ENCODE data around the gene CAMSAP2.
A peak's percentile ranks its signal among the peaks of the same experiment; 100 is the strongest.

CAMSAP2 gene

GRCh38 chr1:200836213-200836612 lies 97.5 kb downstream of the CAMSAP2 start:
- Histone ChIP-seq H3K79me2 (ENCODE audit: insufficient read depth, low read length) (no peaks in the 10 kb centered on the region), H3K36me3 (ENCODE audit: low read length) (no peaks in the 10 kb centered on the region), H3K27me3 (ENCODE audit: low read length) (no peaks in the 10 kb centered on the region), H4K20me1 (ENCODE audit: low read depth, low read length) (no peaks in the 10 kb centered on the region), H3K4me2 (ENCODE audit: low read depth, low read length, poor library complexity, severe bottlenecking) (no peak overlapping the region), H3K9me2 (replicated peaks; ENCODE audit: insufficient read depth, low read length) (no peaks in the 10 kb centered on the region), H3K9ac (ENCODE audit: low read length) (no peak overlapping the region), H3K9me3 (ENCODE audit: insufficient read depth, low read length) (no peaks in the 10 kb centered on the region), H3K4me3 (ENCODE audit: insufficient read depth, low read length, poor library complexity, severe bottlenecking) (no peak overlapping the region), H2AFZ (ENCODE audit: low read depth, low read length, severe bottlenecking) (no peak overlapping the region), H3K27ac (ENCODE audit: low read depth, low read length) (no peak overlapping the region), H3F3A (ENCODE audit: insufficient read depth) (no peaks in the 10 kb centered on the region)
- no peak for TF ChIP-seq EZH2phosphoT487 (conservative IDR thresholded peaks at IDR 0.05; ENCODE audit: low read length)
- no peak for TF ChIP-seq CTCF (IDR thresholded peaks at IDR 0.05; ENCODE audit: insufficient read depth, low read length, poor library complexity, severe bottlenecking)

- H3K9me3 ChIP-seq (ENCODE audit: insufficient read depth, low read length): no peaks in the 10 kb centered on the region
- no peaks in the 10 kb centered on the region for H3K79me2 ChIP-seq (ENCODE audit: insufficient read depth, low read length)
- H2AFZ ChIP-seq (ENCODE audit: low read depth, low read length, severe bottlenecking): no peak overlapping the region
- no peaks in the 10 kb centered on the region for H3K27me3 ChIP-seq (ENCODE audit: low read length)
- H3K9ac ChIP-seq (ENCODE audit: low read length): no peak overlapping the region
- peak; percentile 40 for TF ChIP-seq CTCF (IDR thresholded peaks at IDR 0.05; ENCODE audit: insufficient read depth, low read length, poor library complexity, severe bottlenecking)
- TF ChIP-seq EZH2phosphoT487 (conservative IDR thresholded peaks at IDR 0.05; ENCODE audit: low read length): no peak
- no peaks in the 10 kb centered on the region for H3K9me2 ChIP-seq (replicated peaks; ENCODE audit: insufficient read depth, low read length)
- no peak overlapping the region for H3K4me2 ChIP-seq (ENCODE audit: low read depth, low read length, poor library complexity, severe bottlenecking)
- no peaks in the 10 kb centered on the region for H3K36me3 ChIP-seq (ENCODE audit: low read length)
- H3F3A ChIP-seq (ENCODE audit: insufficient read depth): no peaks in the 10 kb centered on the region
- no peaks in the 10 kb centered on the region for H4K20me1 ChIP-seq (ENCODE audit: low read depth, low read length)
- no peak overlapping the region for H3K27ac ChIP-seq (ENCODE audit: low read depth, low read length)
- no peak overlapping the region for H3K4me3 ChIP-seq (ENCODE audit: insufficient read depth, low read length, poor library complexity, severe bottlenecking)
Observed at GRCh38 chr1:200837931-200838571, 99.4 kb downstream of the CAMSAP2 start.

- Histone ChIP-seq H3K27ac (ENCODE audit: low read depth, low read length) (no peak overlapping the region), H2AFZ (ENCODE audit: low read depth, low read length, severe bottlenecking) (no peak overlapping the region), H3K27me3 (ENCODE audit: low read length) (no peaks in the 10 kb centered on the region), H4K20me1 (ENCODE audit: low read depth, low read length) (no peaks in the 10 kb centered on the region), H3K4me3 (ENCODE audit: insufficient read depth, low read length, poor library complexity, severe bottlenecking) (no peak overlapping the region), H3K4me2 (ENCODE audit: low read depth, low read length, poor library complexity, severe bottlenecking) (no peak overlapping the region), H3F3A (ENCODE audit: insufficient read depth) (no peaks in the 10 kb centered on the region), H3K9me2 (replicated peaks; ENCODE audit: insufficient read depth, low read length) (no peaks in the 10 kb centered on the region), H3K9ac (ENCODE audit: low read length) (no peak overlapping the region), H3K36me3 (ENCODE audit: low read length) (no peaks in the 10 kb centered on the region), H3K9me3 (ENCODE audit: insufficient read depth, low read length) (no peaks in the 10 kb centered on the region), H3K79me2 (ENCODE audit: insufficient read depth, low read length) (no peaks in the 10 kb centered on the region)
- TF ChIP-seq CTCF (IDR thresholded peaks at IDR 0.05; ENCODE audit: insufficient read depth, low read length, poor library complexity, severe bottlenecking) (no peak), EZH2phosphoT487 (conservative IDR thresholded peaks at IDR 0.05; ENCODE audit: low read length) (no peak)
Observed at GRCh38 chr1:200838676-200839445, 100.2 kb downstream of the CAMSAP2 start.

Measured in SU-DHL-6 (cell line).